HUDEP-2 (cell line): ENCODE data around the gene SLC35A3.
"Not testable (repeated sequence)": the region's sequence is repeated elsewhere in the genome, so short reads cannot be mapped to it uniquely, and the experiment has no call there.

Source experiments
- DNase-seq, 76 experiments: peaks; one replicate each; lab custom pipeline; 2025; ENCODE audit not compliant: unreplicated experiment in 76 of 76; lab: John Stamatoyannopoulos, UW

The SLC35A3 gene

GRCh38 chr1:99969729-99970621 lies at the start of gene SLC35A3:
Gene SLC35A3 (plus strand): TSS chr1:99969996. CDS start chr1:99993555, 23,559 bp downstream.
- peak in 75 of 76 experiments; percentile 3 to 87 (median 67) for DNase-seq

GRCh38 chr1:99934801-99935200 lies 35.0 kb upstream of the SLC35A3 start:
- no peak for DNase-seq

- no peak for DNase-seq
These were observed 34.3 kb upstream of the SLC35A3 start for GRCh38 chr1:99935534-99935933.

- no peak for DNase-seq
These were observed 33.7 kb upstream of the SLC35A3 start for GRCh38 chr1:99936071-99936470.

GRCh38 chr1:99942723-99943122 lies 27.1 kb upstream of the SLC35A3 start:
- no peak for DNase-seq

- DNase-seq = peak in 61 of 76 experiments; percentile 4 to 68 (median 31)
These were observed 26.5 kb upstream of the SLC35A3 start for GRCh38 chr1:99943223-99943794.

GRCh38 chr1:99944192-99944591 lies 25.6 kb upstream of the SLC35A3 start:
- DNase-seq = no peak

- no peak for DNase-seq
These were observed 24.6 kb upstream of the SLC35A3 start for GRCh38 chr1:99945174-99945573.

- no peak for DNase-seq
These were observed 19.3 kb upstream of the SLC35A3 start for GRCh38 chr1:99950486-99950885.

- DNase-seq = no peak
These were observed 17.3 kb upstream of the SLC35A3 start for GRCh38 chr1:99952522-99952921.

- DNase-seq = no peak
These were observed 14.4 kb upstream of the SLC35A3 start for GRCh38 chr1:99955375-99955774.

GRCh38 chr1:99956755-99957154 lies 13.0 kb upstream of the SLC35A3 start:
- DNase-seq = no peak

- no peak for DNase-seq
These were observed 12.0 kb upstream of the SLC35A3 start for GRCh38 chr1:99957818-99958217.

- DNase-seq = not testable (repeated sequence)
These were observed 10.5 kb upstream of the SLC35A3 start for GRCh38 chr1:99959189-99959705.

GRCh38 chr1:99960260-99960659 lies 9.5 kb upstream of the SLC35A3 start:
- not testable (repeated sequence) for DNase-seq

- DNase-seq = no peak
These were observed 6.6 kb upstream of the SLC35A3 start for GRCh38 chr1:99963041-99963795.

- no peak for DNase-seq
These were observed 5.0 kb upstream of the SLC35A3 start for GRCh38 chr1:99964806-99965205.

GRCh38 chr1:99965646-99966375 lies 4.0 kb upstream of the SLC35A3 start:
- no peak for DNase-seq

GRCh38 chr1:99968214-99968613 lies 1.6 kb upstream of the SLC35A3 start:
- DNase-seq = no peak

GRCh38 chr1:99969260-99969728 lies 502 bp upstream of the SLC35A3 start:
- peak in 11 of 76 experiments; percentile 16 to 54 (median 38) for DNase-seq
